ENCODE measurements around the gene RALGAPA2. TPM values are rescaled to one million over a fixed set of nuclear protein-coding genes. Genes with fewer than 3 reads are reported as not detected.

The RALGAPA2 gene
- polyA plus RNA-seq, 1 donor from 2014 or later = 21.8 TPM

GRCh38 chr20:20501128-20501527 lies 211.3 kb downstream of the RALGAPA2 start:
- H3K4me2 ChIP-seq (ENCODE audit: low read length) = no peak overlapping the region
- H3K9ac ChIP-seq (ENCODE audit: low read length) = no peak overlapping the region
- H3K9me3 ChIP-seq (ENCODE audit: low read length) = no peaks in the 10 kb centered on the region
- H3K79me2 ChIP-seq (replicated peaks; ENCODE audit: insufficient read depth, low read length) = no peaks in the 10 kb centered on the region
- TF ChIP-seq CTCF (IDR thresholded peaks at IDR 0.05; ENCODE audit: poor library complexity, severe bottlenecking) (no peak), EP300 (conservative IDR thresholded peaks at IDR 0.05; ENCODE audit: poor library complexity, severe bottlenecking) (no peak), EZH2 (IDR thresholded peaks at IDR 0.05; ENCODE audit: borderline replicate concordance, insufficient read depth, low read length, poor library complexity, severe bottlenecking) (no peak), TAF1 (IDR thresholded peaks at IDR 0.05; ENCODE audit: low read depth) (no peak), REST (IDR thresholded peaks at IDR 0.05; ENCODE audit: borderline replicate concordance) (no peak), MXI1 (conservative IDR thresholded peaks at IDR 0.05; ENCODE audit: poor library complexity, severe bottlenecking) (no peak), POLR2AphosphoS5 (IDR thresholded peaks at IDR 0.05) (no peak), RAD21 (conservative IDR thresholded peaks at IDR 0.05) (no peak), SMC3 (conservative IDR thresholded peaks at IDR 0.05; ENCODE audit: poor library complexity) (no peak)
- H3F3A ChIP-seq (ENCODE audit: insufficient read depth, low read length, poor library complexity, severe bottlenecking) = no peaks in the 10 kb centered on the region
- H3K4me3 ChIP-seq (ENCODE audit: low read length) = no peak overlapping the region
- no peak overlapping the region for H3K27ac ChIP-seq (ENCODE audit: low read length)
- H2AFZ ChIP-seq (ENCODE audit: low read depth, low read length) = no peak overlapping the region
- H3K9me2 ChIP-seq (ENCODE audit: insufficient read depth, low read length) = no peaks in the 10 kb centered on the region
- no peaks in the 10 kb centered on the region for H4K20me1 ChIP-seq (ENCODE audit: insufficient read depth)
- H3K27me3 ChIP-seq (ENCODE audit: insufficient read depth, low read depth, low read length) = no peaks in the 10 kb centered on the region
- H3K36me3 ChIP-seq (ENCODE audit: insufficient read depth, low read length) = no peaks in the 10 kb centered on the region

- TF ChIP-seq MXI1 (conservative IDR thresholded peaks at IDR 0.05; ENCODE audit: poor library complexity, severe bottlenecking) (no peak), POLR2AphosphoS5 (IDR thresholded peaks at IDR 0.05) (no peak), RAD21 (conservative IDR thresholded peaks at IDR 0.05) (no peak), TAF1 (IDR thresholded peaks at IDR 0.05; ENCODE audit: low read depth) (no peak), EP300 (conservative IDR thresholded peaks at IDR 0.05; ENCODE audit: poor library complexity, severe bottlenecking) (no peak), EZH2 (IDR thresholded peaks at IDR 0.05; ENCODE audit: borderline replicate concordance, insufficient read depth, low read length, poor library complexity, severe bottlenecking) (no peak), CTCF (IDR thresholded peaks at IDR 0.05; ENCODE audit: poor library complexity, severe bottlenecking) (no peak)
- H3K36me3 ChIP-seq (ENCODE audit: insufficient read depth, low read length) = no peaks in the 10 kb centered on the region
- no peaks in the 10 kb centered on the region for H3K9me2 ChIP-seq (ENCODE audit: insufficient read depth, low read length)
- H3K27ac ChIP-seq (ENCODE audit: low read length) = no peak overlapping the region
- H3K4me2 ChIP-seq (ENCODE audit: low read length) = no peak overlapping the region
- H3F3A ChIP-seq (ENCODE audit: insufficient read depth, low read length, poor library complexity, severe bottlenecking) = no peaks in the 10 kb centered on the region
- no peaks in the 10 kb centered on the region for H3K9me3 ChIP-seq (ENCODE audit: low read length)
- no peaks in the 10 kb centered on the region for H3K27me3 ChIP-seq (ENCODE audit: insufficient read depth, low read depth, low read length)
- no peaks in the 10 kb centered on the region for H3K79me2 ChIP-seq (replicated peaks; ENCODE audit: insufficient read depth, low read length)
- no peak overlapping the region for H3K9ac ChIP-seq (ENCODE audit: low read length)
- no peak overlapping the region for H2AFZ ChIP-seq (ENCODE audit: low read depth, low read length)
- no peak overlapping the region for H3K4me3 ChIP-seq (ENCODE audit: low read length)
- H4K20me1 ChIP-seq (ENCODE audit: insufficient read depth) = no peaks in the 10 kb centered on the region
These were observed 212.1 kb downstream of the RALGAPA2 start for GRCh38 chr20:20500312-20500711.

Measured in neural cell (in vitro differentiated cells).